ENCODE results near the gene PIGN. TPM values are rescaled to one million over a fixed set of nuclear protein-coding genes. Genes with fewer than 3 reads are reported as not detected.

Gene PIGN, protein sequence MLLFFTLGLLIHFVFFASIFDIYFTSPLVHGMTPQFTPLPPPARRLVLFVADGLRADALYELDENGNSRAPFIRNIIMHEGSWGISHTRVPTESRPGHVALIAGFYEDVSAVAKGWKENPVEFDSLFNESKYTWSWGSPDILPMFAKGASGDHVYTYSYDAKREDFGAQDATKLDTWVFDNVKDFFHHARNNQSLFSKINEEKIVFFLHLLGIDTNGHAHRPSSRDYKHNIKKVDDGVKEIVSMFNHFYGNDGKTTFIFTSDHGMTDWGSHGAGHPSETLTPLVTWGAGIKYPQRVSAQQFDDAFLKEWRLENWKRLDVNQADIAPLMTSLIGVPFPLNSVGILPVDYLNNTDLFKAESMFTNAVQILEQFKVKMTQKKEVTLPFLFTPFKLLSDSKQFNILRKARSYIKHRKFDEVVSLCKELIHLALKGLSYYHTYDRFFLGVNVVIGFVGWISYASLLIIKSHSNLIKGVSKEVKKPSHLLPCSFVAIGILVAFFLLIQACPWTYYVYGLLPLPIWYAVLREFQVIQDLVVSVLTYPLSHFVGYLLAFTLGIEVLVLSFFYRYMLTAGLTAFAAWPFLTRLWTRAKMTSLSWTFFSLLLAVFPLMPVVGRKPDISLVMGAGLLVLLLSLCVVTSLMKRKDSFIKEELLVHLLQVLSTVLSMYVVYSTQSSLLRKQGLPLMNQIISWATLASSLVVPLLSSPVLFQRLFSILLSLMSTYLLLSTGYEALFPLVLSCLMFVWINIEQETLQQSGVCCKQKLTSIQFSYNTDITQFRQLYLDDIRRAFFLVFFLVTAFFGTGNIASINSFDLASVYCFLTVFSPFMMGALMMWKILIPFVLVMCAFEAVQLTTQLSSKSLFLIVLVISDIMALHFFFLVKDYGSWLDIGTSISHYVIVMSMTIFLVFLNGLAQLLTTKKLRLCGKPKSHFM
- 49.7 and 51.7 TPM in 2 replicates for total RNA-seq

DNA sequence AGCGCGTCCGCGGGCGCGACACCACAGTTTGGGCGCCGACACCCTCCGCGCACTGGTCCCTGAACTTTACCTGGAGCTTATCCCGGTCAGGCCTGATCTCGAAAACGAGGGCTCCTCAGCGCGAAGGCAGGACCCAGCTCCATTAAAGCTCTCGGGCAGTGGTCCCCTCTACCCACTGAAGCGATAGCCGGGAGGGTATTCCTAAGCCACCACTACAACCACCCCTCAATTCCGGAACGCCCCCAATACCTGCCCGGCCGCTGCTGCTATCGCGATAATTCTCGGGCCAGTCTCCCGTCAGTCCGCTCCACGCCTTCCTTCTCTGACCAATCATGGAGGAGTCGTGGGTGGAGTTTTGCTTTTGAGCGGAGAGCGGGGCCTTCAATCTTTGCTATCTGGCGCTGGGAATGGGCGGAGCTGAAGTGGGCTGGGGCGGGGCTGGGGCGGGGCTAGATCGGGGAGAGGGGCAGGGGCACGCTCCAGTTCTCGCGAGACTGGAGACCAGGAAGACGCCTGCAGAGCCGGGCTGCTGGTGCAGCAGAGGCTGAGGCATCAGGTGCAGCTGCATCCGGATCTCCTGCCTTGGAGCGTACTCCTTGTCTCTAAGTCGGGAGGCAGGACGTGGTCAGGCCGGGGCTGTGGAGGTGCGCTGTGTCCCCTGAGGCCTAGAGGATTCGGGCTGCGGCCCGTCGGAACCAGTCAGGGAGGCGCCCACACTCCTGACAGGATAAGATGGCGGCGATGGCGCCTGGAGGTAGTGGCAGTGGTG lies at the start of gene PIGN, which contains the start of gene RELCH:
TSS of gene PIGN (minus strand) at position 283 of the 769 bp plus-strand sequence. CDS start 25,703 bp downstream, outside the sequence.
TSS of gene RELCH (plus strand) at position 482 of the 769 bp plus-strand sequence. CDS start at position 733, 251 bp downstream.

Other genes with a start within 250 kb of the PIGN start
- 40.2 and 46.2 TPM in 2 replicates for gene RELCH, start 199 bp upstream of the PIGN start, total RNA-seq
- under 0.01 TPM in 2 replicates for gene TNFRSF11A, start 138.3 kb upstream of the PIGN start, total RNA-seq